Caco-2 (cell line): ENCODE data around the gene BCAS3. TPM values are rescaled to one million over a fixed set of nuclear protein-coding genes. Genes with fewer than 3 reads are reported as not detected.

ENCODE experiments used
- BruUV-seq: library from RNA; stranded (reverse); fragments of 400-500 nt; replicated peaks from 2 replicates; lab custom pipeline; 2021; lab: Mats Ljungman, UMichigan
- CTCF ChIA-PET: fragments of 300-600 bp; sonication (Branson Sonifier 250); formaldehyde crosslinking; loops from one replicate; lab custom pipeline; 2022; ENCODE audit warnings: antibody characterized with exemption; lab: Charles Lee
- POLR2A ChIA-PET: fragments of 300-600 bp; sonication (Branson Sonifier 250); formaldehyde crosslinking; loops from one replicate; lab custom pipeline; 2022; ENCODE audit warnings: antibody characterized with exemption; lab: Charles Lee
- DNase-seq, 2 experiments: peaks; one replicate each; pipeline versions ENCODE4 v3.0.0 to v3.0.0-alpha.2; 2020 to 2022
- H3K27me3 ChIP-seq: replicated peaks from 2 replicates; pipeline ENCODE4 v1.6.0; 2011; ENCODE audit warnings: low read length; ENCODE audit not compliant: control insufficient read depth, insufficient read depth
- H3K36me3 ChIP-seq: 2 replicates; pipeline ENCODE4 v1.5.1; 2011; ENCODE audit warnings: low read length; ENCODE audit not compliant: control insufficient read depth, insufficient read depth
- H3K4me1 ChIP-seq: fragments of 250-450 bp; sonication (Bioruptor Pico); 2 replicates; pipeline ENCODE4 v1.5.1; 2020; ENCODE audit warnings: mild to moderate bottlenecking
- H3K4me3 ChIP-seq: 2 replicates; pipeline ENCODE4 v1.5.1; 2011; ENCODE audit warnings: low read depth, mild to moderate bottlenecking, control low read depth, low read length
- H3K9me3 ChIP-seq: fragments of 250-450 bp; sonication (Bioruptor Pico); 2 replicates; pipeline ENCODE4 v1.5.1; 2020; ENCODE audit warnings: mild to moderate bottlenecking, moderate library complexity
- H3K27ac Mint-ChIP-seq: one replicate; pipeline ENCODE4 v1.8.0; 2022; ENCODE audit warnings: mixed read lengths; ENCODE audit not compliant: unreplicated experiment
- H3K27me3 Mint-ChIP-seq: one replicate; pipeline ENCODE4 v1.8.0; 2022; ENCODE audit warnings: mixed read lengths; ENCODE audit not compliant: insufficient read depth, unreplicated experiment
- H3K36me3 Mint-ChIP-seq: one replicate; pipeline ENCODE4 v1.8.0; 2022; ENCODE audit warnings: mild to moderate bottlenecking, mixed read lengths; ENCODE audit not compliant: insufficient read depth, unreplicated experiment
- H3K4me1 Mint-ChIP-seq: one replicate; pipeline ENCODE4 v1.8.0; 2022; ENCODE audit warnings: low read depth, mixed read lengths; ENCODE audit not compliant: unreplicated experiment
- H3K4me3 Mint-ChIP-seq: one replicate; pipeline ENCODE4 v1.8.0; 2022; ENCODE audit warnings: mild to moderate bottlenecking, moderate library complexity, mixed read lengths; ENCODE audit not compliant: unreplicated experiment
- H3K9me3 Mint-ChIP-seq: one replicate; pipeline ENCODE4 v1.8.0; 2022; ENCODE audit warnings: mixed read lengths; ENCODE audit not compliant: unreplicated experiment
- CTCF ChIP-seq, 2 experiments: fragments of 200-600 bp in 1 of 2; IDR thresholded peaks; 1 replicate in 1 of 2; 2 replicates in 1 of 2; pipeline versions ENCODE4 v1.5.1 to v1.8.0; 2011 to 2022; ENCODE audit warnings: antibody characterized with exemption in 1 of 2, control low read depth in 1 of 2, inconsistent platforms in 1 of 2, low read depth in 1 of 2, low read length in 1 of 2, mild to moderate bottlenecking in 1 of 2, moderate library complexity in 1 of 2; ENCODE audit not compliant: insufficient read depth in 1 of 2, severe bottlenecking in 1 of 2, unreplicated experiment in 1 of 2
- intact Hi-C: fragments of 100-400 bp; cut with micrococcal nuclease; formaldehyde crosslinking; loops from one replicate; pipeline ENCODE4 v1.10.0; 2022; ENCODE audit not compliant: unreplicated experiment
- total RNA-seq: library from RNA; stranded (reverse); gene quantifications from 2 replicates; pipeline ENCODE4 v1.2.3, GENCODE V29; 2022

The BCAS3 gene
- total RNA-seq, 1 experiment from 2014 or later: 44.1 TPM

GRCh38 chr17:61442136-61442775 is 764.6 kb downstream of the BCAS3 start:
- Histone ChIP-seq H3K4me3 (no peak overlapping the region), H3K27me3 (no peaks in the 10 kb centered on the region), H3K36me3 (no peaks in the 10 kb centered on the region), H3K9me3 (peaks cover 4% of the 10 kb centered on the region; the same call in 1 of the 2 replicates), H3K4me1 (peaks cover 12% of the 10 kb centered on the region)
- BruUV-seq: no TSS peak
- peaks cover 29% of the 10 kb centered on the region for H3K9me3 Mint-ChIP-seq
- no peak for TF ChIP-seq CTCF (IDR thresholded peaks at IDR 0.05; ENCODE audit: insufficient read depth in 1 of 2, low read depth in 1 of 2, low read length in 1 of 2, severe bottlenecking in 1 of 2, unreplicated experiment in 1 of 2)
- H3K4me3 Mint-ChIP-seq: no peak overlapping the region
- H3K27ac Mint-ChIP-seq: no peak overlapping the region
- no peaks in the 10 kb centered on the region for H3K36me3 Mint-ChIP-seq
- CTCF ChIA-PET: interaction anchor here (0.6 kb wide), 1 partner anchor 26 kb away, joined by 3 read pairs; no protein-coding TSS in a partner anchor
- POLR2A ChIA-PET: no interaction called here
- intact Hi-C loops: no loop called here
- no peaks in the 10 kb centered on the region for H3K27me3 Mint-ChIP-seq
- H3K4me1 Mint-ChIP-seq: peaks cover 12% of the 10 kb centered on the region
- no peak for DNase-seq

Other genes with a start within 250 kb of the BCAS3 start
- gene APPBP2, start 151.6 kb upstream of the BCAS3 start, total RNA-seq: 25.3 and 29.8 TPM in 2 replicates
- 17.9 and 18.7 TPM in 2 replicates for gene PPM1D, start 77.7 kb upstream of the BCAS3 start, total RNA-seq